HepG2 (cell line): Measurements from ENCODE around the gene FAM187B. TPM values are rescaled to one million over a fixed set of nuclear protein-coding genes. Genes with fewer than 3 reads are reported as not detected.
A peak's percentile ranks its signal among the peaks of the same experiment; 100 is the strongest.

Source experiments
- ATAC-seq: fragments of 200-7000 bp; cut with Tn5 transposase; 3 replicates; pipeline ENCODE4 v1.9.1; 2020; ENCODE audit warnings: mild to moderate bottlenecking, moderate library complexity
- BruUV-seq: library from RNA; stranded (reverse); fragments of 400-500 nt; replicated peaks from 2 replicates; lab custom pipeline; 2021; lab: Mats Ljungman, UMichigan
- CTCF ChIA-PET: fragments of 300-600 bp; formaldehyde crosslinking; extraction: SDS; loops from one replicate; lab custom pipeline; 2021; ENCODE audit warnings: low total read pairs, inconsistent platforms, low intra/inter-chr PET ratio; lab: Yijun Ruan, JAX
- POLR2A ChIA-PET: fragments of 350-600 bp; sonication (Branson Sonifier 250); formaldehyde crosslinking; loops from one replicate; lab custom pipeline; 2020; ENCODE audit warnings: antibody characterized with exemption, inconsistent platforms; lab: Yijun Ruan, JAX
- DNase-seq: peaks from one replicate; pipeline ENCODE4 v3.0.0-alpha.2; 2015; ENCODE audit warnings: low spot score
- FAIRE-seq: peaks from 3 replicates; lab custom pipeline; 2011; peaks lifted over from hg19 to GRCh38; lab: Jason Lieb, UNC
- H2AFZ ChIP-seq: one replicate; pipeline ENCODE4 v1.6.1; 2011; ENCODE audit warnings: low read length, inconsistent platforms
- H3K27ac ChIP-seq: fragments of 300-600 bp; 3 replicates; pipeline ENCODE4 v1.8.0; 2011; ENCODE audit warnings: mixed run types, mild to moderate bottlenecking, mixed read lengths, low read length, inconsistent platforms; ENCODE audit not compliant: insufficient read depth; ENCODE audit errors: extremely low read length
- H3K27me3 ChIP-seq, 2 experiments: fragments of 200-600 bp in 1 of 2; 2 replicates in 1 of 2; 3 replicates in 1 of 2; pipeline versions ENCODE4 v1.6.0 to v1.8.0; 2011; ENCODE audit warnings: low read length in 2 of 2, mild to moderate bottlenecking in 2 of 2, moderate library complexity in 2 of 2, inconsistent platforms in 1 of 2; ENCODE audit not compliant: insufficient read depth in 2 of 2, control insufficient read depth in 1 of 2
- H3K36me3 ChIP-seq, 2 experiments: fragments of 200-600 bp in 1 of 2; replicated peaks in 1 of 2; 2 replicates in 1 of 2; 3 replicates in 1 of 2; pipeline versions ENCODE4 v1.5.1 to v1.8.0; 2011; ENCODE audit warnings: low read length in 2 of 2, inconsistent platforms in 1 of 2; ENCODE audit not compliant: insufficient read depth in 2 of 2, control insufficient read depth in 1 of 2
- H3K4me1 ChIP-seq: 2 replicates; pipeline ENCODE4 v1.5.1; 2012; ENCODE audit warnings: low read length, inconsistent platforms; ENCODE audit not compliant: insufficient read depth
- H3K4me2 ChIP-seq: 2 replicates; pipeline ENCODE4 v1.6.0; 2011; ENCODE audit warnings: low read depth, low read length, inconsistent platforms
- H3K4me3 ChIP-seq, 3 experiments: fragments of 200-600 bp in 1 of 3; sonication (generic), shearing (Covaris generic) in 1 of 3; replicated peaks in 1 of 3; 2 replicates each; pipeline ENCODE4 v1.5.1; 2011 to 2016; ENCODE audit warnings: low read length in 3 of 3, inconsistent platforms in 2 of 3, low read depth in 2 of 3, mild to moderate bottlenecking in 2 of 3, control low read depth in 1 of 3, mixed read lengths in 1 of 3; ENCODE audit not compliant: insufficient read depth in 1 of 3
- H3K79me2 ChIP-seq: one replicate; pipeline ENCODE4 v1.6.1; 2011; ENCODE audit warnings: low read length, inconsistent platforms; ENCODE audit not compliant: insufficient read depth
- H3K9ac ChIP-seq: 2 replicates; pipeline ENCODE4 v1.6.0; 2011; ENCODE audit warnings: mild to moderate bottlenecking, low read depth, low read length, inconsistent platforms; ENCODE audit not compliant: insufficient read depth
- H3K9me3 ChIP-seq: 2 replicates; pipeline ENCODE4 v1.5.1; 2012; ENCODE audit warnings: mild to moderate bottlenecking, low read length
- H4K20me1 ChIP-seq: 2 replicates; pipeline ENCODE4 v1.6.0; 2011; ENCODE audit warnings: inconsistent platforms, mild to moderate bottlenecking, low read length, moderate library complexity; ENCODE audit not compliant: insufficient read depth
- KLF6 ChIP-seq: IDR thresholded peaks from 2 replicates; pipeline ENCODE4 v1.8.0; 2016; ENCODE audit warnings: missing biosample characterization, missing genetic modification reagents
- MAF1 ChIP-seq: sonication (generic); formaldehyde crosslinking; IDR thresholded peaks from 2 replicates; pipeline ENCODE4 v1.5.0; 2020; ENCODE audit warnings: missing genetic modification reagents, borderline replicate concordance
- STAG1 ChIP-seq: sonication (generic); formaldehyde crosslinking; IDR thresholded peaks from 2 replicates; pipeline ENCODE4 v1.4.0; 2020; ENCODE audit warnings: missing genetic modification reagents
- ZNF335 ChIP-seq: sonication (generic); formaldehyde crosslinking; IDR thresholded peaks from 2 replicates; pipeline ENCODE4 v1.4.0; 2020; ENCODE audit warnings: missing genetic modification reagents
- ZNF484 ChIP-seq: sonication (generic); formaldehyde crosslinking; IDR thresholded peaks from 2 replicates; pipeline ENCODE4 v1.5.1; 2020; ENCODE audit warnings: mild to moderate bottlenecking, low read depth, missing genetic modification reagents, borderline replicate concordance
- WGBS: methylation state at CpG from one replicate; pipeline ENCODE4 v1.1.6; 2017; ENCODE audit warnings: low lambda C conversion rate; 5-methylcytosine and 5-hydroxymethylcytosine counted together
- in situ Hi-C: cut with HindIII; loops from 2 replicates; pipeline ENCODE4 v1.10.0; 2017; ENCODE audit warnings: low pct_unique_long_range_greater_than_20kb; ENCODE audit not compliant: extremely low pct_ligation_motif_present
- intact Hi-C: fragments of 100-400 bp; cut with micrococcal nuclease; formaldehyde crosslinking; loops from one replicate; pipeline ENCODE4 v1.10.0; 2022; ENCODE audit not compliant: unreplicated experiment
- polyA plus RNA-seq, 8 experiments: library from polyadenylated mRNA; depleted of rRNA in 3 of 8; stranded (reverse) in 7 of 8; unstranded in 1 of 8; fragments of >200 nt; fragmentation: Illumina TruSeq in 4 of 8; extraction: Trizol in 4 of 8; gene quantifications; 2 replicates each; pipeline versions ENCODE4 v1.2.1 to v1.2.3, GENCODE V29; 2011 to 2016; ENCODE audit warnings: low read depth in 4 of 8, missing spikeins in 1 of 8, mixed read lengths in 1 of 8; ENCODE audit not compliant: insufficient read depth in 1 of 8
- total RNA-seq, 5 experiments: library from RNA; depleted of rRNA; stranded (reverse); fragments of >200 nt; fragmentation: Illumina TruSeq; extraction: Trizol; gene quantifications; 2 replicates each; pipeline ENCODE4 v1.2.3, GENCODE V29; 2016; ENCODE audit warnings: low read depth in 1 of 5
- TF ChIP-seq, protein P1 (sequence below): sonication (generic); formaldehyde crosslinking; IDR thresholded peaks from 2 replicates; pipeline ENCODE4 v1.5.0; 2020; ENCODE audit warnings: missing genetic modification reagents
- TF ChIP-seq, protein P2 (sequence below): sonication (generic); formaldehyde crosslinking; IDR thresholded peaks from 2 replicates; pipeline ENCODE4 v1.8.0; 2022; ENCODE audit warnings: missing genetic modification reagents, mild to moderate bottlenecking, inconsistent platforms, borderline replicate concordance
- TF ChIP-seq, protein P3 (sequence below): IDR thresholded peaks from 2 replicates; pipeline ENCODE4 v1.6.1; 2012; ENCODE audit warnings: low read depth, low read length, improper control_type of control experiment
- TF ChIP-seq, protein P4 (sequence below): sonication (generic); formaldehyde crosslinking; IDR thresholded peaks from 2 replicates; pipeline ENCODE4 v1.5.0; 2020; ENCODE audit warnings: mild to moderate bottlenecking, missing genetic modification reagents, moderate library complexity
- TF ChIP-seq, protein P5 (sequence below): IDR thresholded peaks from 2 replicates; pipeline ENCODE4 v1.6.1; 2016; ENCODE audit warnings: low read depth, control low read depth

The FAM187B gene
- total and polyA plus RNA-seq, 2 of the 13 experiments (the other 11 are each of a cell fraction or from before 2014, with no cell fraction given): not detected

DNA sequence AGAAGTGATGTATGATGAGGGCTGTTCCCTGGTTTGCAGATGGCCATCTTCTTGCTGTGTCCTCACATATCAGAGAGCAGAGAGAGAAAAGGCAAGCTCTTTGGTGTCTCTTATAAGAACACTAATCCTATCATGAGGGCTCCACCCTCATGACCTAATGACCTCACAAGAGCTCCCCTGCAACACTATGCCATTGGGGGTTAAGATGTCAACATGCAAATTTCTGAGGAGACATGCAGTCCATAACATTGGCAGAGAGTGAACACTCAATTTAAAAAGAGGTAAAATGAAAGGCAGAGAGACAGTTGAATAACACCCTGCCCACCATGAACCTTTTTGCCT lies 10.9 kb downstream of the FAM187B start (continued):
- TF ChIP-seq, protein P1, sequence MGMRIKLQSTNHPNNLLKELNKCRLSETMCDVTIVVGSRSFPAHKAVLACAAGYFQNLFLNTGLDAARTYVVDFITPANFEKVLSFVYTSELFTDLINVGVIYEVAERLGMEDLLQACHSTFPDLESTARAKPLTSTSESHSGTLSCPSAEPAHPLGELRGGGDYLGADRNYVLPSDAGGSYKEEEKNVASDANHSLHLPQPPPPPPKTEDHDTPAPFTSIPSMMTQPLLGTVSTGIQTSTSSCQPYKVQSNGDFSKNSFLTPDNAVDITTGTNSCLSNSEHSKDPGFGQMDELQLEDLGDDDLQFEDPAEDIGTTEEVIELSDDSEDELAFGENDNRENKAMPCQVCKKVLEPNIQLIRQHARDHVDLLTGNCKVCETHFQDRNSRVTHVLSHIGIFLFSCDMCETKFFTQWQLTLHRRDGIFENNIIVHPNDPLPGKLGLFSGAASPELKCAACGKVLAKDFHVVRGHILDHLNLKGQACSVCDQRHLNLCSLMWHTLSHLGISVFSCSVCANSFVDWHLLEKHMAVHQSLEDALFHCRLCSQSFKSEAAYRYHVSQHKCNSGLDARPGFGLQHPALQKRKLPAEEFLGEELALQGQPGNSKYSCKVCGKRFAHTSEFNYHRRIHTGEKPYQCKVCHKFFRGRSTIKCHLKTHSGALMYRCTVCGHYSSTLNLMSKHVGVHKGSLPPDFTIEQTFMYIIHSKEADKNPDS (CRISPR knock-in tag): no peak

DNA sequence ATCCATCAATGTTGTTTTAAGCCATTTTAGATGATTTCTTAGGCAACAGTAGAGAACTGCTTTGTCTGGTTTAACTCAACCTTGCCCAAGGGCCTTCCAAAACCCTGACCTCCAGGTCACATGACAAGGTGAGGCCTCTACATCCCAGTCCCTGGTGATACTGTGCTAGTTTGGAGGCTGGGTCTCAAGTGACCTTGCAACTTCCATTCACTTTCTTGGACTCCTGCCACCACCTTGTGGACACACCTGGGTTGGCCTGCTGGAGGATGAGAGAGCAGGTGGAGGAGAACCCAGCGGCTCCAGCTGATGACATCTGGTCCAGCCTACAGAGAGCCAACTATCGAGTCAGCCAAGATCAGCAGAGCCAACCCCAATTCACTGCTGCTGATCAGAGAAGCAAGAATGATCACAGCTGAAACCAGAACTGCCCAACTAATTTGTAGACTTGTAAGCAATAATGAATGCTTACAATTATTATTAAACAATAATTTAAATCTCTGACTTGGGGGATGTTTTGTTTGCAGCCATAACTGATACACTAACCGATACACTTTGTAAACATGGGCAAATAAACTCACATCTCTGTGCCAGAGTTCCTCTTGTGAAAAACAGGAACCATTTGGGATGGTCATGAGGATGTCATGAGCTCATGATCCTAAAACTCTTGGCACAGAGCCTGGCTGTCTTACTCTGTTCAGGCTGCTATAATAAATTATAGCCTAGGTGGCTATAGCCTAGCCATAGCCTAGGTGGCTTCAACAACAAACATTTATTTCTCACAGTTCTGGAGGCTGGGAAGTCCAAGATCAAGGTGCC lies 11.5 kb downstream of the FAM187B start:
- Histone ChIP-seq H3K9me3 (no peaks in the 10 kb centered on the region), H3K4me1 (peaks cover 16% of the 10 kb centered on the region), H4K20me1 (no peaks in the 10 kb centered on the region), H3K79me2 (no peaks in the 10 kb centered on the region), H3K27ac (no peak overlapping the region), H3K4me3 (no peak overlapping the region), H3K27me3 (no peaks in the 10 kb centered on the region), H3K4me2 (no peak overlapping the region), H3K36me3 (no peaks in the 10 kb centered on the region), H3K9ac (no peak overlapping the region), H2AFZ (no peak overlapping the region)
- intact Hi-C loops (no loop called here), in situ Hi-C loops (no loop called here)
- BruUV-seq: no TSS peak
- ChIA-PET CTCF (no interaction called here), POLR2A (no interaction called here)
- DNase-seq (no peak), FAIRE-seq (no peak), ATAC-seq (no peak; the same call in 2 of the 3 replicates)
- WGBS: 30% methylated on average over 2 of the region's 3 CpGs
- TF ChIP-seq STAG1 (CRISPR knock-in tag) (peak; percentile 62), ZNF335 (CRISPR knock-in tag) (no peak), ZNF484 (CRISPR knock-in tag) (no peak), KLF6 (CRISPR knock-in tag) (no peak), MAF1 (CRISPR knock-in tag) (no peak)
- TF ChIP-seq, protein P2, sequence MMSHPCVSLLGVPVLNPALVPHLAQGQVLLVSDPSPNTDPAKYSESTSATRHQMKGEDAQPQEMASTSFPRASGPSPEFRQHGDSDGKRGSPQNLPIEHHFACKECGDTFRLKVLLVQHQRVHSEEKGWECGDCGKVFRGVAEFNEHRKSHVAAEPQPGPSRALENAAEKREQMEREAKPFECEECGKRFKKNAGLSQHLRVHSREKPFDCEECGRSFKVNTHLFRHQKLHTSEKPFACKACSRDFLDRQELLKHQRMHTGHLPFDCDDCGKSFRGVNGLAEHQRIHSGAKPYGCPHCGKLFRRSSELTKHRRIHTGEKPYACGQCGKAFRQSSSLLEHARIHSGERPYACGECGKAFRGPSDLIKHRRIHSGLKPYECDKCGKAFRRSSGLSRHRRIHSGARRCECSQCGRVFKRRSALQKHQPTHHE (CRISPR knock-in tag): no peak
- TF ChIP-seq, protein P3, sequence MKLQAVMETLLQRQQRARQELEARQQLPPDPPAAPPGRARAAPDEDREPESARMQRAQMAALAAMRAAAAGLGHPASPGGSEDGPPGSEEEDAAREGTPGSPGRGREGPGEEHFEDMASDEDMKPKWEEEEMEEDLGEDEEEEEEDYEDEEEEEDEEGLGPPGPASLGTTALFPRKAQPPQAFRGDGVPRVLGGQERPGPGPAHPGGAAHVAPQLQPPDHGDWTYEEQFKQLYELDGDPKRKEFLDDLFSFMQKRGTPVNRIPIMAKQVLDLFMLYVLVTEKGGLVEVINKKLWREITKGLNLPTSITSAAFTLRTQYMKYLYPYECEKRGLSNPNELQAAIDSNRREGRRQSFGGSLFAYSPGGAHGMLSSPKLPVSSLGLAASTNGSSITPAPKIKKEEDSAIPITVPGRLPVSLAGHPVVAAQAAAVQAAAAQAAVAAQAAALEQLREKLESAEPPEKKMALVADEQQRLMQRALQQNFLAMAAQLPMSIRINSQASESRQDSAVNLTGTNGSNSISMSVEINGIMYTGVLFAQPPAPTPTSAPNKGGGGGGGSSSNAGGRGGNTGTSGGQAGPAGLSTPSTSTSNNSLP: no peak
- TF ChIP-seq, protein P4, sequence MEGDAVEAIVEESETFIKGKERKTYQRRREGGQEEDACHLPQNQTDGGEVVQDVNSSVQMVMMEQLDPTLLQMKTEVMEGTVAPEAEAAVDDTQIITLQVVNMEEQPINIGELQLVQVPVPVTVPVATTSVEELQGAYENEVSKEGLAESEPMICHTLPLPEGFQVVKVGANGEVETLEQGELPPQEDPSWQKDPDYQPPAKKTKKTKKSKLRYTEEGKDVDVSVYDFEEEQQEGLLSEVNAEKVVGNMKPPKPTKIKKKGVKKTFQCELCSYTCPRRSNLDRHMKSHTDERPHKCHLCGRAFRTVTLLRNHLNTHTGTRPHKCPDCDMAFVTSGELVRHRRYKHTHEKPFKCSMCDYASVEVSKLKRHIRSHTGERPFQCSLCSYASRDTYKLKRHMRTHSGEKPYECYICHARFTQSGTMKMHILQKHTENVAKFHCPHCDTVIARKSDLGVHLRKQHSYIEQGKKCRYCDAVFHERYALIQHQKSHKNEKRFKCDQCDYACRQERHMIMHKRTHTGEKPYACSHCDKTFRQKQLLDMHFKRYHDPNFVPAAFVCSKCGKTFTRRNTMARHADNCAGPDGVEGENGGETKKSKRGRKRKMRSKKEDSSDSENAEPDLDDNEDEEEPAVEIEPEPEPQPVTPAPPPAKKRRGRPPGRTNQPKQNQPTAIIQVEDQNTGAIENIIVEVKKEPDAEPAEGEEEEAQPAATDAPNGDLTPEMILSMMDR (CRISPR knock-in tag): peak; percentile 63
- TF ChIP-seq, protein P5, sequence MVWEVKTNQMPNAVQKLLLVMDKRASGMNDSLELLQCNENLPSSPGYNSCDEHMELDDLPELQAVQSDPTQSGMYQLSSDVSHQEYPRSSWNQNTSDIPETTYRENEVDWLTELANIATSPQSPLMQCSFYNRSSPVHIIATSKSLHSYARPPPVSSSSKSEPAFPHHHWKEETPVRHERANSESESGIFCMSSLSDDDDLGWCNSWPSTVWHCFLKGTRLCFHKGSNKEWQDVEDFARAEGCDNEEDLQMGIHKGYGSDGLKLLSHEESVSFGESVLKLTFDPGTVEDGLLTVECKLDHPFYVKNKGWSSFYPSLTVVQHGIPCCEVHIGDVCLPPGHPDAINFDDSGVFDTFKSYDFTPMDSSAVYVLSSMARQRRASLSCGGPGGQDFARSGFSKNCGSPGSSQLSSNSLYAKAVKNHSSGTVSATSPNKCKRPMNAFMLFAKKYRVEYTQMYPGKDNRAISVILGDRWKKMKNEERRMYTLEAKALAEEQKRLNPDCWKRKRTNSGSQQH (CRISPR knock-in tag): no peak
